H54 (cell line): Measurements from ENCODE around the gene CD2BP2.
A peak's percentile ranks its signal among the peaks of the same experiment; 100 is the strongest.
"Not testable (repeated sequence)": the region's sequence is repeated elsewhere in the genome, so short reads cannot be mapped to it uniquely, and the experiment has no call there.

Experiments
- DNase-seq: peaks from one replicate; pipeline ENCODE4 v3.0.0; 2011; ENCODE audit warnings: low spot score, mixed read lengths; ENCODE audit not compliant: insufficient read length
- FAIRE-seq: peaks from 3 replicates; lab custom pipeline; 2011; peaks lifted over from hg19 to GRCh38; lab: Jason Lieb, UNC

CD2BP2 gene

GRCh38 chr16:30309255-30309654 is 45.9 kb downstream of the CD2BP2 start:
- FAIRE-seq: peak; percentile 15
- not testable (repeated sequence) for DNase-seq
